Measurements from ENCODE around the gene HK3.

HK3 gene

DNA sequence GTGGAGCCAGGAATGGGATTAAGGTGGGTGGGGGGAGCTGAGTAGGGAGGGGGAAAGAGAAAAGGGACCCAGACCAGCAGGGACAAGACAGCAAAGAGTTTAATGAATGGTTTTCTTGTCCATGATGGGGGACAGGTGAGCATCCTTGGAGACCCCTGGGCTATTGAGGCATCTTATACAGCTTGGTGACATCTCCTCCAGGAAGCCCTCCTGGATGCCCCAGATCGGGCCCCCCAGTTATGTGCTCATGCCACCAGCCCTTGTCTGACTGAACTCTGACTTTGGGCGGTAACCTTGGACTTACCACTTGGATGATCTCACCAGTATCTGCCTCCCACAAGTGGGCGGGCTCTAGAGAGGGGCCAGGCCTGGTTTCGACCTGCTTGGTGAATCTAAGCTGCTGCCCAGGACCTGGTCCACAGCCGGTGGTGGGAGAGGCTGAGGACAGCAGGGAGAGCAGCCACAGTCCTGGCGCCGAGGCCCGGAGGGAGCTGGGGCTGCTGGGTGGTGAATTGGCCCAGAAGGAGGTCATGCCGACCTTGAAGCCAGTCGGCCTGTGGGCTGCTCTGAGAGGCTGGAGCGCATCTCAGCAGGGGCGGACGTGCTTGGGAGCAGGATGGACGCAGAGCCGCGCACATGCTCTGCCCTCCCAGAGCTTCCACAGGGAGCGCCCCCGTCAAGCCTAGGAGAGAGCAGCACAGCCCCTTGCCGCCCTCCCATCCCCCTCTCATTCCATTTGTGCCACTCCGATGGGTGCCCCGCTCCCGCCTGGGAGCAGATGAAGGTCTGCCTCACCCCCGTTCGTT, 52.6 kb downstream of the HK3 start:
- no peak for DNase-seq

- no peak for DNase-seq
Measured at GRCh38 chr5:176845392-176845713, 53.8 kb downstream of the HK3 start.

DNA sequence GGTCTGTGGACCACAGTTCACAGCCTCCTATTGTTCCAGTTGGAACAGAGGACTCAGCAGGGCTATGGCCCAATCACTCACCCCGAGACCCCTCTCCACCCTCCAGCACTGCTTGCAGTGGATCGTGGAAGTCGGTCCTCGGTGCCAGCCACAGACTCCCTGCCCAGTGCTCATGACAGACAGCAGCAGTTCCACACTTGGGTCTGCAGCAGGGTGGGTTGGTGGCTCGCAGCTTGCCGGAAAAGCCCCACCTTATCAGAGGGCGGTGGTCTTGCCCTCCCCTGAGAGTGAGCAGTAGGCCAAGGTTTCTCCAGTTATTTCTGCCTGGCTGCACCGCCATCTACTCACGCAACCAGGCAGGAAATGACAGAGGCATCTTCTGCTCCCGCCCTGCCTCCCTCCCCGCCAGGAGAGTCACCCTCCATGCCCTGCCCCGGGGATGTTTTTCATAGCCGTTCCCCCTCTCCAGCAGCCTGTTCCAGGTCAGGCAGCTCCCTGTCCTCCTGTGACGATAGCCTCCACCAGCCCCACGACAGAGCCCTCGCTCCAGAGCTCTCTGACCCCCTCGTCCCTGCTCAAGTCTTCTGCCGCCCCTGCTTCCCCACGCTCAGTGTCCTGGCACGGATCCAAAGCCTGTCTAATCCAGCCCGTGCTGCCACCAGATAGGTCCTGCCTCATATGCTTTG, 54.3 kb downstream of the HK3 start:
- DNase-seq, result peak; percentile 29

- no peak for DNase-seq
Measured at GRCh38 chr5:176844281-176844680, 54.9 kb downstream of the HK3 start.

DNA sequence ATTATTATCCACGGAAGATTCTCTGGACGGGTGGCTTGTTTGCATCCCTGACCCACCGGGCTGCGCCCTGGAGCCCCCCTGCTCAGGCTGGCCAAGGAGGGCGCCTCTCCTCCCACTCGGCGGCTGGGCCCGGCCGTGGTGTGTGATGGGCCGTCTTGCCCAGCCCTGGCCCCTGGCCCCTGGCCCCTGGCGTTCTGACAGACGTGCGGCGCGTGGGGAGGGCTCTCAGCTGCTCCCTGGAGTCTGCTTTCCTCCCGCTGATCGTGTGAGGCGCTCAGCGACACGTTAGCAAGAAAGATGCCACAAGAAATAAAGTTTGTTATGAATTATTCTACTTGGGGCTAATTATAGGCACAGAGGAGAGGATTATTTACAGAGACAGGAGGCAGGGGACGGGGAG, 55.5 kb downstream of the HK3 start:
- no peak for DNase-seq

- no peak for DNase-seq
Measured at GRCh38 chr5:176837707-176838115, 61.4 kb downstream of the HK3 start.

DNA sequence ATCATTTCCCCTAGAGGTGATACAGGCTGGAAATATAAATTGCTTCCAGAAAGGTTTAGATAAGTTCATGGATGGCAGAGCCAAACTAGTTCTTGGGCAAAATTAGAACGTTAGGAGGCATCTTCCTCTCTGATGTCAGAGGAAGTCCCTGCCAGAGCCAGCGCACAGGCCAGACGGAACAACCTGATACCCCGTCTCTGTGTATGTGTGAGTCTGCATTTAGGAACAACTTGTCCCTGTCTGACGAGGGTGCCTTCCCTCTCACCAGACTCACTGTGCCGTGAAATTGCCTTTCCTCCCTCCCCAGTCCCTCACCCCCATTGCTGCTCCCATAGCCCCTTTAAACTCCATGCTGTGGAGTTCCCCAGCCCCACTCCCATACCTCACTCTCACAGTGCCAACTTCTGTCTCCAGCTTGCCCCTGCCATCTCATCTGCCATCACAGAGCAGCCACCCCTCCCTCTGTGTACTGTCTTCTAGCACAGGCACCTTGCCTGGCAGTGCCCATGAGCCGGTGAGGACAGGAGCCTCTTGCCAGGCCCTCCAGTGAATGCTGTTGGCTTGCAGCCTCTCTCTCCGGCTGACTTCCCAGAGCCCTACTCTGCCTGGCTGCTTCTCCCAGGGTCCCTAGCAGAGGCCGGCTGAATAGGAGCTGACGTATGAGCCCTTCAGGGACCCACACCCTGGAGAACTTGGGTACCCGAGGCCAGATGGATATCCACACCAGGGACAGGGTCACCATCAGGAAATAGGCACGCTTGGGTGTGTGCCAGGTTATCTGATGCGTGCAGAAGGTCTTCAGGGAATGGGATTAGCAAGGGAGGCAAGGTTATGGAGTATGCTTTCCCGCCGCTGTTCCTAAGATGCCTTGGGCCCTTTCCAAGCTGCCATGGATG, 62.1 kb downstream of the HK3 start:
- peak; percentile 72 for DNase-seq

DNA sequence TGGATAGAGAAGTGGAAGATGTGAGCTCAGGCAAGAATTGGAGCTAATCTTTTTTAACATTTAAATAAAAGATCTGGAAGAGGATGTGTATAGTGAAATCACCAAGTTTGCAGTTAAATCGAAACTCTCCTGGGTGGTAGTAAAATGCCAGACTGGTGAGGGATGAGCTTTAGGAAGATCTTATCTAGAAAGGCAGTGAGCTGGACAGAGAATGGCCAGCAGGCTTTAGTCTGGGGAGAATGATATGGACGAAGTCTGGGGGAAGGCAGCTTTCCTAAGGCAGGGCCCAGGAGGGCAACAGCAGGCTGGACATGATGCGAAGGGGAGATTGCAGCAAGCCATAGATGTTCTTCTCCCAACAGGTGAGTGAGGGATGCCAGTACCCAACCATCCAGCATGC, 63.2 kb downstream of the HK3 start:
- DNase-seq, result no peak

- no peak for DNase-seq
Measured at GRCh38 chr5:176833286-176833685, 65.9 kb downstream of the HK3 start.

GRCh38 chr5:176832162-176832561, 67.0 kb downstream of the HK3 start:
- DNase-seq, result no peak

DNA sequence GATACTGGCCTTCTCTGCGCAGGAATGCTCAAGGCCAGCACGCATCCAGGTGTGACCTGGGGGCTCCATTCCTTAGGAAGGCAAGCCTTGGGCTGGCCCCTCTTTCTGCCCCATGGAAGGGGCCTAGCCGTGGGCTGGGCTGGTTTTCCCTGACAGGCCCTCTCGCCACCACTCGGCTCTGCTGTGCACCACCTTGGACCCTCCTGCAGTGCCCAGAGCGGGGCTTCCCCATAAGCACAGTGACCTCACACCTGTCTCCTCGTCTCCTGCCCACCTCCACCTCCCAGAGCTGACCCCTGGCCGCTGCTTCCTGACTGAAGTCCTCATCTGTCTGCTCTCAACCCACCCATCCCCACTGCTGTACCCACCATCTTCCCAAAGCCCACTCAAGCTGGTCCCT, 67.7 kb downstream of the HK3 start:
- no peak for DNase-seq

- no peak for DNase-seq
Measured at GRCh38 chr5:176830995-176831423, 68.1 kb downstream of the HK3 start.

Measured in NCI-H524 treated with DMSO at 0.1 percent for 48 hours (cell line).